H1 (cell line): Measurements from ENCODE around the gene UCHL1. TPM values are rescaled to one million over a fixed set of nuclear protein-coding genes. Genes with fewer than 3 reads are reported as not detected.

ENCODE experiments used
- CTCF ChIA-PET: fragments of 300-600 bp; sonication (Branson Sonifier 250); formaldehyde crosslinking; loops from one replicate; lab custom pipeline; 2021; ENCODE audit not compliant: partially characterized antibody; lab: Charles Lee
- POLR2A ChIA-PET: fragments of 300-600 bp; sonication (Branson Sonifier 250); formaldehyde crosslinking; loops from one replicate; lab custom pipeline; 2021; ENCODE audit warnings: inconsistent platforms; ENCODE audit not compliant: partially characterized antibody; lab: Charles Lee
- DNase-seq, 2 experiments: peaks; one replicate each; pipeline versions ENCODE4 v3.0.0 to v3.0.0-alpha.2; 2010 to 2022; ENCODE audit warnings: low spot score in 2 of 2, low read depth in 1 of 2, mixed read lengths in 1 of 2
- FAIRE-seq: peaks from 2 replicates; lab custom pipeline; 2011; peaks lifted over from hg19 to GRCh38; lab: Jason Lieb, UNC
- H2AFZ ChIP-seq: 2 replicates; pipeline ENCODE4 v1.8.1; 2012; ENCODE audit warnings: low read length, inconsistent platforms
- H2AK5ac ChIP-seq: 2 replicates; pipeline ENCODE4 v1.6.1; 2013; ENCODE audit warnings: low read depth, low read length
- H2BK120ac ChIP-seq: replicated peaks from 2 replicates; pipeline ENCODE3; 2013; ENCODE audit warnings: low read depth, low read length, inconsistent platforms
- H2BK12ac ChIP-seq: 2 replicates; pipeline ENCODE4 v1.6.1; 2013; ENCODE audit warnings: low read depth, low read length
- H2BK15ac ChIP-seq: 2 replicates; pipeline ENCODE4 v1.6.1; 2013; ENCODE audit warnings: low read length
- H2BK20ac ChIP-seq: 2 replicates; pipeline ENCODE4 v1.6.1; 2013; ENCODE audit warnings: low read length
- H2BK5ac ChIP-seq: 2 replicates; pipeline ENCODE4 v1.6.1; 2013; ENCODE audit warnings: low read depth, low read length
- H3K14ac ChIP-seq: 2 replicates; pipeline ENCODE4 v1.6.1; 2013; ENCODE audit warnings: inconsistent platforms; ENCODE audit not compliant: insufficient read length
- H3K18ac ChIP-seq: 2 replicates; pipeline ENCODE4 v1.6.1; 2013; ENCODE audit warnings: low read length; ENCODE audit errors: extremely low read depth
- H3K23ac ChIP-seq: 2 replicates; pipeline ENCODE4 v1.6.1; 2013; ENCODE audit warnings: inconsistent platforms; ENCODE audit not compliant: insufficient read length
- H3K23me2 ChIP-seq: 2 replicates; pipeline ENCODE4 v1.6.1; 2013; ENCODE audit warnings: low read depth, low read length
- H3K27ac ChIP-seq: 2 replicates; pipeline ENCODE4 v1.6.1; 2011; ENCODE audit warnings: low read depth, low read length, inconsistent platforms
- H3K27me3 ChIP-seq, 4 experiments: replicated peaks in 1 of 4; 1 replicate in 1 of 4; 2 replicates in 3 of 4; pipeline versions ENCODE4 v1.6.1 to v1.8.1; 2011 to 2013; ENCODE audit warnings: low read length in 3 of 4, mild to moderate bottlenecking in 3 of 4, inconsistent platforms in 2 of 4, mixed read lengths in 2 of 4, moderate library complexity in 1 of 4; ENCODE audit not compliant: control insufficient read depth in 3 of 4, insufficient read depth in 3 of 4; ENCODE audit errors: extremely low read depth in 1 of 4
- H3K36me3 ChIP-seq, 4 experiments: 2 replicates each; pipeline versions ENCODE4 v1.6.1 to v1.8.1; 2011 to 2013; ENCODE audit warnings: mild to moderate bottlenecking in 4 of 4, low read length in 3 of 4, moderate library complexity in 2 of 4, control low read depth in 1 of 4, inconsistent platforms in 1 of 4; ENCODE audit not compliant: insufficient read depth in 4 of 4, control insufficient read depth in 2 of 4
- H3K4ac ChIP-seq: replicated peaks from 2 replicates; pipeline ENCODE3; 2013; ENCODE audit warnings: low read length, low read depth, mixed read lengths, inconsistent platforms; ENCODE audit not compliant: insufficient read length
- H3K4me1 ChIP-seq, 4 experiments: replicated peaks in 1 of 4; 1 replicate in 1 of 4; 2 replicates in 3 of 4; pipeline versions ENCODE4 v1.6.1 to v1.8.1; 2011 to 2013; ENCODE audit warnings: low read length in 3 of 4, inconsistent platforms in 2 of 4, mixed read lengths in 1 of 4; ENCODE audit not compliant: insufficient read depth in 4 of 4, control insufficient read depth in 3 of 4
- H3K4me2 ChIP-seq, 2 experiments: 2 replicates each; pipeline versions ENCODE4 v1.6.1 to v1.8.1; 2011 to 2013; ENCODE audit warnings: low read depth in 2 of 2, low read length in 2 of 2, control low read depth in 1 of 2, inconsistent platforms in 1 of 2, mild to moderate bottlenecking in 1 of 2; ENCODE audit not compliant: insufficient read depth in 1 of 2
- H3K4me3 ChIP-seq, 4 experiments: fragments of 200-600, 300-600 bp in 1 of 4; sonication (generic), shearing (Covaris generic), sonication (Bioruptor Twin) in 1 of 4; 2 replicates each; pipeline versions ENCODE4 v1.5.1 to v1.8.1; 2011 to 2016; ENCODE audit warnings: low read length in 4 of 4, low read depth in 3 of 4, control low read depth in 2 of 4, inconsistent platforms in 2 of 4, mild to moderate bottlenecking in 2 of 4, mixed read lengths in 1 of 4, moderate library complexity in 1 of 4; ENCODE audit not compliant: insufficient read depth in 2 of 4; ENCODE audit errors: extremely low read depth in 1 of 4
- H3K56ac ChIP-seq: replicated peaks from 2 replicates; pipeline ENCODE3; 2013; ENCODE audit warnings: low read depth, mild to moderate bottlenecking, mixed read lengths, low read length, inconsistent platforms; ENCODE audit not compliant: insufficient read length
- H3K79me1 ChIP-seq: 2 replicates; pipeline ENCODE4 v1.6.1; 2013; ENCODE audit warnings: low read depth, low read length, control low read depth
- H3K79me2 ChIP-seq, 2 experiments: 2 replicates each; pipeline versions ENCODE4 v1.6.1 to v1.8.1; 2012 to 2013; ENCODE audit warnings: low read length in 2 of 2, mild to moderate bottlenecking in 2 of 2, inconsistent platforms in 1 of 2; ENCODE audit not compliant: insufficient read depth in 2 of 2, control insufficient read depth in 1 of 2
- H3K9ac ChIP-seq, 4 experiments: replicated peaks in 1 of 4; 1 replicate in 1 of 4; 2 replicates in 3 of 4; pipeline versions ENCODE4 v1.6.1 to v1.8.1; 2011 to 2013; ENCODE audit warnings: low read depth in 3 of 4, low read length in 3 of 4, control low read depth in 2 of 4, mild to moderate bottlenecking in 2 of 4, moderate library complexity in 2 of 4, inconsistent platforms in 1 of 4; ENCODE audit errors: extremely low read depth in 1 of 4
- H3K9me3 ChIP-seq, 2 experiments: 2 replicates each; pipeline versions ENCODE4 v1.6.1 to v1.8.1; 2012 to 2013; ENCODE audit warnings: mild to moderate bottlenecking in 2 of 2, moderate library complexity in 2 of 2, control low read depth in 1 of 2, inconsistent platforms in 1 of 2, low read depth in 1 of 2, low read length in 1 of 2, mixed read lengths in 1 of 2; ENCODE audit not compliant: insufficient read depth in 2 of 2
- H4K20me1 ChIP-seq, 2 experiments: replicated peaks in 1 of 2; 2 replicates each; pipeline versions ENCODE3 to v1.8.1; 2011 to 2013; ENCODE audit warnings: inconsistent platforms in 2 of 2, low read length in 2 of 2, mild to moderate bottlenecking in 1 of 2; ENCODE audit not compliant: insufficient read depth in 2 of 2, control insufficient read depth in 1 of 2
- H4K5ac ChIP-seq: 2 replicates; pipeline ENCODE4 v1.6.1; 2013; ENCODE audit warnings: low read length, low read depth, mixed read lengths, inconsistent platforms; ENCODE audit not compliant: insufficient read length
- H4K8ac ChIP-seq: 2 replicates; pipeline ENCODE4 v1.8.0; 2013; ENCODE audit warnings: mild to moderate bottlenecking, moderate library complexity, low read length, inconsistent platforms; ENCODE audit not compliant: insufficient read depth; ENCODE audit errors: extremely low read depth
- H4K91ac ChIP-seq: replicated peaks from 2 replicates; pipeline ENCODE3; 2013; ENCODE audit warnings: low read length, mixed read lengths, inconsistent platforms; ENCODE audit not compliant: insufficient read length
- ASH2L ChIP-seq: fragments of 200-600, 300-600 bp; sonication (generic); IDR thresholded peaks from one replicate; pipeline ENCODE4 v1.7.1; 2017; ENCODE audit warnings: low read length
- CBX5 ChIP-seq: fragments of 300-800, 300-1000 bp; sonication (generic); IDR thresholded peaks from 2 replicates; pipeline ENCODE4 v1.7.1; 2016; ENCODE audit warnings: antibody characterized with exemption, low read length, low read depth
- FOSL1 ChIP-seq: IDR thresholded peaks from 2 replicates; pipeline ENCODE4 v1.6.1; 2011; ENCODE audit warnings: mild to moderate bottlenecking, low read depth, low read length, moderate library complexity; ENCODE audit not compliant: insufficient read depth
- GTF2F1 ChIP-seq: IDR thresholded peaks from 2 replicates; pipeline ENCODE4 v1.6.1; 2012; ENCODE audit warnings: low read depth, low read length, improper control_type of control experiment, borderline replicate concordance
- KDM1A ChIP-seq: fragments of 200-600, 300-600 bp; sonication (generic); IDR thresholded peaks from 2 replicates; pipeline ENCODE4 v1.7.1; 2016; ENCODE audit warnings: mild to moderate bottlenecking, low read length, borderline replicate concordance
- POU5F1 ChIP-seq: IDR thresholded peaks from 2 replicates; pipeline ENCODE4 v1.6.1; 2011; ENCODE audit warnings: low read depth, mild to moderate bottlenecking, low read length, moderate library complexity
- RNF2 ChIP-seq: fragments of 200-900, 300-1000 bp; sonication (generic); IDR thresholded peaks from 2 replicates; pipeline ENCODE4 v1.7.1; 2016; ENCODE audit warnings: borderline replicate concordance, low read depth, mild to moderate bottlenecking, antibody characterized with exemption, low read length; ENCODE audit not compliant: poor library complexity, severe bottlenecking; ENCODE audit errors: missing control alignments
- WGBS, 2 experiments: shearing (Covaris generic) in 1 of 2; methylation state at CpG; one replicate each; pipeline versions ENCODE4 v1.1.6 to v1.1.7; 2013 to 2015; ENCODE audit warnings: low lambda C conversion rate in 2 of 2, mixed read lengths in 2 of 2, inconsistent platforms in 1 of 2, low coverage in 1 of 2, missing lambda C conversion rate in 1 of 2; ENCODE audit not compliant: insufficient replicate concordance in 2 of 2, insufficient coverage in 1 of 2, insufficient read length in 1 of 2; ENCODE audit errors: extremely low coverage in 1 of 2, missing lambda C conversion rate in 1 of 2; 5-methylcytosine and 5-hydroxymethylcytosine counted together
- polyA plus RNA-seq, 7 experiments: library from polyadenylated mRNA; depleted of rRNA in 3 of 7; stranded (reverse) in 5 of 7; unstranded in 2 of 7; fragments of >200 nt in 5 of 7; fragments of 200-250 nt in 2 of 7; gene quantifications; 1 replicate in 5 of 7; 2 replicates in 1 of 7; 4 replicates in 1 of 7; pipeline versions ENCODE4 v1.2.1 to v1.2.3, GENCODE V29; 2011 to 2013; ENCODE audit warnings: missing spikeins in 2 of 7, mixed read lengths in 2 of 7
- total RNA-seq: library from RNA; stranded (reverse); fragmentation: NEBNext Ultra II Directional; extraction: Animal tissue kit (Norgen Biotek cat#: 25700); gene quantifications from 2 replicates; pipeline ENCODE4 v1.2.1, GENCODE V29; 2021

Gene UCHL1
- total and polyA plus RNA-seq, 2 of the 8 experiments (the other 6 are each of a cell fraction or from before 2014, with no cell fraction given) = 781 to 1,717 TPM

GRCh38 chr4:41215155-41215554 lies 41.6 kb upstream of the UCHL1 start:
- H3K27me3 ChIP-seq = no peaks in the 10 kb centered on the region; a peak in 1 of 7 replicates
- H3K56ac ChIP-seq = no peak overlapping the region
- H2BK12ac ChIP-seq = no peak overlapping the region
- no peak overlapping the region for H3K27ac ChIP-seq
- no peak overlapping the region; the same call in 1 of the 2 replicates for H2BK15ac ChIP-seq
- H3K4ac ChIP-seq = no peak overlapping the region
- H2AK5ac ChIP-seq = no peak overlapping the region
- WGBS, 2 experiments = 82% methylated on average over 9 of the region's 9 CpGs; no CpG with 5 or more reads in 1 of the 2 experiments
- H2BK20ac ChIP-seq = no peak overlapping the region
- no peaks in the 10 kb centered on the region for H3K79me1 ChIP-seq
- no peaks in the 10 kb centered on the region for H3K36me3 ChIP-seq
- no peak overlapping the region for H3K14ac ChIP-seq
- H3K18ac ChIP-seq = no peak overlapping the region
- no peak overlapping the region for H3K23ac ChIP-seq
- no peak overlapping the region for H2BK120ac ChIP-seq
- H3K79me2 ChIP-seq = peaks cover 0 to 33% of the 10 kb centered on the region in 2 experiments; a peak in 2 of 4 replicates
- H3K4me2 ChIP-seq = peak overlapping the region in 1 of 2 experiments; percentile 94; a peak in 1 of 4 replicates
- TF ChIP-seq ASH2L = no peak
- no peak for TF ChIP-seq KDM1A
- TF ChIP-seq CBX5 = no peak
- TF ChIP-seq FOSL1 = no peak
- TF ChIP-seq POU5F1 = no peak
- no peak for TF ChIP-seq GTF2F1
- no peak for TF ChIP-seq RNF2
- peak overlapping the region in 1 of 4 experiments; percentile 74; a peak in 1 of 8 replicates for H3K4me3 ChIP-seq
- H2AFZ ChIP-seq = no peak overlapping the region
- H4K8ac ChIP-seq = no peak overlapping the region
- no peak overlapping the region for H4K5ac ChIP-seq
- no peak overlapping the region for H4K91ac ChIP-seq
- peaks cover 10% of the 10 kb centered on the region for H3K23me2 ChIP-seq
- H3K9me3 ChIP-seq = no peaks in the 10 kb centered on the region
- peaks cover 0 to 2% of the 10 kb centered on the region in 2 experiments for H4K20me1 ChIP-seq
- DNase-seq (no peak), FAIRE-seq (no peak)
- no peak overlapping the region for H2BK5ac ChIP-seq
- ChIA-PET POLR2A (interaction anchor here (0.7 to 5.6 kb wide), 7 partner anchors 10 to 290 kb away, joined by 3 to 86 read pairs (median 4); partner anchors contain the start of gene UCHL1), CTCF (interaction anchor here (0.6 to 11.0 kb wide), 14 partner anchors 10 to 306 kb away, joined by 3 to 167 read pairs (median 6); no protein-coding TSS in a partner anchor)
- no peak overlapping the region for H3K9ac ChIP-seq
- peaks cover 3 to 9% (median 6%) of the 10 kb centered on the region in 4 experiments; a peak in 6 of 7 replicates for H3K4me1 ChIP-seq
